Measurements from ENCODE around the gene ZNF532.
"Not testable (repeated sequence)": the region's sequence is repeated elsewhere in the genome, so short reads cannot be mapped to it uniquely, and the experiment has no call there.

DNA sequence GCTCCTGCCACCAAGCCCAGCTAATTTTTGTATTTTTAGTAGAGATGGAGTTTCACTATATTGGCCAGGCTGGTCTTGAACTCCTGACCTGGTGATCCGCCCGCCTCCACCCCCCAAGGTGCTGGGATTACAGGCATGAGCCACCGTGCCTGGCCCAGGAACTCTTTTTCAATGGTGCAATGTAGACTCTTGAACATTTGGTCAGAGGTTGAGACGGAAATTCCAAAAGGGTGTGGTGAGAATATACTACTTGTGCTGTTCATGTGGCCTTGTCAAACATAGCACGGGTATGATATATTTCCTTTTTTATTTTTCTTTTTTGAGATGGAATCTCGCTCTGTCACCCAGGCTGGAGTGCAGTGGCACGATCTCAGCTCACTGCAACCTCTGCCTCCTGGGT, 9.2 kb upstream of the ZNF532 start:
- TF ChIP-seq, protein P1, sequence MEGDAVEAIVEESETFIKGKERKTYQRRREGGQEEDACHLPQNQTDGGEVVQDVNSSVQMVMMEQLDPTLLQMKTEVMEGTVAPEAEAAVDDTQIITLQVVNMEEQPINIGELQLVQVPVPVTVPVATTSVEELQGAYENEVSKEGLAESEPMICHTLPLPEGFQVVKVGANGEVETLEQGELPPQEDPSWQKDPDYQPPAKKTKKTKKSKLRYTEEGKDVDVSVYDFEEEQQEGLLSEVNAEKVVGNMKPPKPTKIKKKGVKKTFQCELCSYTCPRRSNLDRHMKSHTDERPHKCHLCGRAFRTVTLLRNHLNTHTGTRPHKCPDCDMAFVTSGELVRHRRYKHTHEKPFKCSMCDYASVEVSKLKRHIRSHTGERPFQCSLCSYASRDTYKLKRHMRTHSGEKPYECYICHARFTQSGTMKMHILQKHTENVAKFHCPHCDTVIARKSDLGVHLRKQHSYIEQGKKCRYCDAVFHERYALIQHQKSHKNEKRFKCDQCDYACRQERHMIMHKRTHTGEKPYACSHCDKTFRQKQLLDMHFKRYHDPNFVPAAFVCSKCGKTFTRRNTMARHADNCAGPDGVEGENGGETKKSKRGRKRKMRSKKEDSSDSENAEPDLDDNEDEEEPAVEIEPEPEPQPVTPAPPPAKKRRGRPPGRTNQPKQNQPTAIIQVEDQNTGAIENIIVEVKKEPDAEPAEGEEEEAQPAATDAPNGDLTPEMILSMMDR (conservative IDR thresholded peaks at IDR 0.05; ENCODE audit: low read depth, low read length), result not testable (repeated sequence)
- not testable (repeated sequence) for TF ChIP-seq EZH2 (IDR thresholded peaks at IDR 0.05; ENCODE audit: borderline replicate concordance, low read depth, low read length, poor library complexity, severe bottlenecking)
